Measurements from ENCODE around the gene VPS51. TPM values are rescaled to one million over a fixed set of nuclear protein-coding genes. Genes with fewer than 3 reads are reported as not detected.

VPS51 gene
- total RNA-seq, 6 experiments from 2014 or later: 41.5 to 170 (median 50.2) TPM

- Histone ChIP-seq H3K27ac (no peak overlapping the region), H3K4me3 (no peak overlapping the region), H3K36me3 (peaks cover 5 to 26% (median 11%) of the 10 kb centered on the region in 4 donors), H3K4me1 (peaks cover 0 to 21% (median 12%) of the 10 kb centered on the region in 4 donors), H3K27me3 (no peaks in the 10 kb centered on the region), H3K9me3 (no peaks in the 10 kb centered on the region)
- intact Hi-C loops (cut with DNase I): no loop called here
- ATAC-seq: no peak
- TF ChIP-seq CTCF (IDR thresholded peaks at IDR 0.05) (no peak), POLR2A (IDR thresholded peaks at IDR 0.05) (no peak)
- DNase-seq: no peak
These were observed 23.6 kb downstream of the VPS51 start for GRCh38 chr11:65119670-65119995.

GRCh38 chr11:65120831-65121230 lies 24.8 kb downstream of the VPS51 start:
- Histone ChIP-seq H3K36me3 (peaks cover 5 to 36% (median 11%) of the 10 kb centered on the region in 4 donors), H3K9me3 (no peaks in the 10 kb centered on the region), H3K4me3 (peak overlapping the region; percentile 81 to 97 (median 86)), H3K4me1 (peaks cover 0 to 18% (median 11%) of the 10 kb centered on the region in 4 donors), H3K27me3 (no peaks in the 10 kb centered on the region), H3K27ac (peak overlapping the region in 1 of 3 donors; percentile 84)
- 53% methylated on average over 3 of the region's 3 CpGs for WGBS (ENCODE audit: insufficient coverage, low coverage, low lambda C conversion rate, missing lambda C conversion rate)
- no peak for TF ChIP-seq POLR2A (IDR thresholded peaks at IDR 0.05)
- no peak for TF ChIP-seq CTCF (IDR thresholded peaks at IDR 0.05)
- intact Hi-C loops (cut with DNase I): loop anchor here (5.0 to 10.0 kb wide), 2 partner anchors 61 to 64 kb away; partner anchors contain the start of gene CAPN1 (in 2 of the 2)
- DNase-seq: peak in 1 of 3 donors; percentile 5
- no peak for ATAC-seq

- ATAC-seq (peak in 1 of 4 donors; percentile 14), DNase-seq (peak; percentile 62 to 72 (median 64))
- H3K4me1 ChIP-seq: peaks cover 0 to 18% (median 5%) of the 10 kb centered on the region in 4 donors
- H3K4me3 ChIP-seq: peak overlapping the region; percentile 81 to 97 (median 86)
- no peaks in the 10 kb centered on the region for H3K27me3 ChIP-seq
- H3K9me3 ChIP-seq: no peaks in the 10 kb centered on the region
- 0% methylated on average over 18 of the region's 22 CpGs for WGBS (ENCODE audit: insufficient coverage, low coverage, low lambda C conversion rate, missing lambda C conversion rate)
- intact Hi-C loops (cut with DNase I): loop anchor here (5.0 to 10.0 kb wide), 2 partner anchors 61 to 63 kb away; partner anchors contain the start of gene CAPN1 (in 2 of the 2)
- peak overlapping the region; percentile 63 to 92 (median 84) for H3K27ac ChIP-seq
- peaks cover 5 to 43% (median 11%) of the 10 kb centered on the region in 4 donors for H3K36me3 ChIP-seq
- no peak for TF ChIP-seq CTCF (IDR thresholded peaks at IDR 0.05)
- no peak for TF ChIP-seq POLR2A (IDR thresholded peaks at IDR 0.05)
These were observed 25.4 kb downstream of the VPS51 start for GRCh38 chr11:65121447-65121864.

DNA sequence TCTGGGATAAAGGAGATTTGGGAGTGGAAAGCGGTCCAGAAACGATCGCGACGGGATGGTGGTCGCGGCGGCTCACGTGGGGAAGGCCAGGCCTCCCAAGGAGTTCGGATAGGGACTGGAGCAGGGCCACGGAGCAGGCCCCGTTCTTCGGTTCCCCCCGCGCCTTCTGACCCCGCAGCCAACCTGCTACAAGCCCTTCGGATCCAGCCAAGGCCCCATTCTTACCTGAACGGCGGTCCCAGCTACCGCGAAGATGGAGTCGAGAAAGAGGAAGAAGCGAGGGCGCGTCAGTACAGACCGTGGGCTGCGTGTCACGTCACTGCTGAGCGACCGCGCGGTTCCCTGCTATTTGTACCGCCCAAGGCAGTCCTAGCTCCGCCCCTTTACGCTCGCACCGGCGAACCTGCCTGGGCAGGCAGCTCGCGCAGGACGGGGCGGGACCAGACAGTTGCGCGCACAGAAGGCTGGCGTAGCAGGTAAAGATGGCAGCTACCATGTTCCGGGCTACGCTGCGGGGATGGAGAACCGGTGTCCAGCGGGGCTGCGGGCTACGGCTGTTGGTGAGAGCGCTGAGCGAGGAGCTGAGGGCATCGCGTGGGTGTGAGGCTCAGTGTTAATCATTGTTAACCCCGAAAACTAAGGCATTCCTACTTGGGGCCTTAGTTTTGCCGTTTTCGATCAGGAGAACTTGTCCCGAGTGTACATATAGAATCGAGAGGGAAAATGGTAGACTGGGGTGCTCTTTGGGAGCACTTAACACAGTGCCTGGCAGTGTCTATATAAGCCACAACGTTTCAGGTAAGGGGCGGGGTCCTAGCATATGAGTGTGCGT lies 26.1 kb downstream of the VPS51 start, which contains the start of the genes FAU and MRPL49:
TSS of gene FAU (minus strand) at position 270 of the 832 bp plus-strand sequence. CDS start 321 bp downstream, outside the sequence.
TSS of gene MRPL49 (plus strand) at position 457 of the 832 bp plus-strand sequence. CDS start at position 483, 26 bp downstream.
- Histone ChIP-seq H3K36me3 (peaks cover 5 to 49% (median 11%) of the 10 kb centered on the region in 4 donors), H3K27me3 (no peaks in the 10 kb centered on the region), H3K4me1 (peaks cover 0 to 15% (median 4%) of the 10 kb centered on the region in 4 donors), H3K4me3 (peak within 1 kb of the TSS; percentile 81 to 97 (median 86)), H3K27ac (peak within 1 kb of the TSS; percentile 63 to 92 (median 84)), H3K9me3 (no peaks in the 10 kb centered on the region)
- ATAC-seq (peak; percentile 79 to 87 (median 80)), DNase-seq (peak; percentile 99 to 100 (median 100))
- 0% methylated on average over 35 of the region's 64 CpGs for WGBS (ENCODE audit: insufficient coverage, low coverage, low lambda C conversion rate, missing lambda C conversion rate)
- peak; percentile 92 for TF ChIP-seq POLR2A (IDR thresholded peaks at IDR 0.05)
- TF ChIP-seq CTCF (IDR thresholded peaks at IDR 0.05): no peak
- intact Hi-C loops (cut with DNase I): loop anchor here (5.0 to 10.0 kb wide), 2 partner anchors 60 to 63 kb away; partner anchors contain the start of gene CAPN1 (in 2 of the 2)
